GM21737 (cell line): ENCODE measurements around the gene ITPRIPL2.

Experiments used
- ATAC-seq: cut with Tn5 transposase; IDR thresholded peaks from one replicate; pipeline ENCODE4 v1.9.1; 2021; ENCODE audit warnings: mild to moderate bottlenecking, moderate library complexity; ENCODE audit not compliant: unreplicated experiment

Gene ITPRIPL2

DNA sequence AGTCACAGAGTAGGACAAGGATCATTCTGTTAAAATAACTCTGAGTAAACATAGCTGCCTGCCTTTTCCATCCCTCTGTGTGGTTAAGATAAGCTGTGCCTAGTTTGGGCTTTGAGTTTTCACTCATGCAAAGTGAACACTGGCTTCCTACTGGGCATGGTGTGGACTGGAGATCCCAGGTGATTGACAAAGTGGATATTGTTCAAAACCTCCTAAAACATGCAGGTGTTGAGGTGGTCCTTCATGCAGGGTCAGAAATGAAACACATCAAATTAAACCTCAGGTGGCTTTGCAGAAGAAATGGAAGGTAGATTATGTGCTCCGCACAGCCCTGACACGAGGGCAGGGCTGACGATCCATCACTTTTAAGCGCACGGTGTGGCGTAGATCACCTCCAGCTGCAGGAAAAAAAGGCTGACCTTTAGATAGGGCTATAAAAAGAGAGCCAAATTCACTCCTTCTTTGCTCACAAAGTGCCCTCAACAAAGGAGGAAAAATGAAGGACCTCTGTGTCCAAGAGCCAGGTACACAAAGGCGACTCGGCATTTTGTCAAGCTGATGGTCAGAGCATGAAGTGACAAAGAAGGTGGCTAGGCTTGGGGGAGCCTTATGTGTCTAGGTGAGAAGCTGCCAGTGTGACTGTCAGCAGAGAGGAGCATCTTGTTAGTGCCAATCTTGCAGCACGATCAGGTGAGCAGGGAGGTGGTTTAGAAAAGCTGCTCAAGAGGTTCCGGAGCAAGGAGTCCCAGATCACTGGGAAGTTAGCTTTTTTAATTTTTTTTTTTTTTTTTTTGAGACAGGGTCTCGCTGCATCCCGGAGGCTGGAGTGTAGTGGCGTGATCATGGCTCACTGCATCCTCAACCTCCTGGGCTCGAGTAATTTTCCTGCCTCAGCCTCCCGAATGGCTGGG, 19.9 kb upstream of the ITPRIPL2 start:
- ATAC-seq, result no peak

DNA sequence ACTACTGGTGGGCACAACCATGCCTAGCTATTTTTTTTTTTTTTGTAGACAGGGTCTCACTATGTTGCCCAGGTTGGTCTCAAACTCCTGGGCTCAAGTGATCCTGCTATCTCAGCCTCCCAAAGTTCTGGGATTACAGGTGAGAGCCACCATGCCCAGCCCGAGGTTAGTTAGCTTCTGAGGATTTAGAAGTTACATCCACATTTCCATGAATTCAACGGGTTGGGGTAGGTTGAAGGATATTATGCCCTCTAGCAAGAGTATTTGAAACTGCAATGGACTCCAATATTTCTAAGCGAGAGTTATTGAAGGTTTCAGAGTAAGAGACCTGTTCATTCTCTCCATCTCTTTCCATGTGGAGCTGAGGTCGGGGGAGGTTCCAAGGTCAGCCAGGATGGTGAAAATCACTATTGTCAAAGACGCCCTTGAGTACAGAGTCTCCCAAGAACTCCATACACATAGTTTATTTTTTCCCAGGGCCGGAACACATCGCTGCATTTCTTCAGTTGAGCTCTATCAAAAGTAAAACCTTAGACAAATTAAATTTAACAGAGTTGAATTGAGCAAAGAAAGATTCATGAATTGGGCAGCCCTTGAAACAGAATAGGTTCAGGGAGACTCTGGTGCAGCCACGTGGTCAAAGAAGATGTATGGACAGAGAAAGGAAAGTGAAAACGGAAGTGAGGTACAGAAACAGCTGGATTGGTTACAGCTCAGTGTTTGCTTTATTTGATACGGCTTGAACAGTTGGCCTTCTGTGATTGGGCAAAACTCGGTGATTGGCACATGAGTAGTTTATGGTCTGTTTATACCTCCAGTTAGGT, 19.0 kb upstream of the ITPRIPL2 start:
- no peak for ATAC-seq

DNA sequence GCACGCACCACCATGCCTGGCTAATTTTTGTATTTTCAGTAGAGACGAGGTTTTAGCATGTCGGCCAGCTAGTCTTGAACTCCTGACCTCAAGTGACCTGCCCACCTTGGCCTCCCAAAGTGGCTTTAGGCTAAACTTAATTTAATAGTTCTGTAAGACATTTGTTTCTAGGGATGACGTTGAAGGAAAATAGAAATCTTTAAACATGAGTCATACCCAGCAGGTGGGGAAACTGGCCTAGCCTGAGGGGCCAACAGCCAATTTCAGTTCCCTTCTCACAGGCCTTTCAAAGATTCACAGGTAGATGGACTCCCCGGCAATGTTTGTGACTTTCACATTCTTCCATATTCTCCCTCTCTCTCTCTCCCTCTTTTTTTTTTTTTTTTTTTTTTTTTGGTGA, 18.1 kb upstream of the ITPRIPL2 start:
- no peak for ATAC-seq

DNA sequence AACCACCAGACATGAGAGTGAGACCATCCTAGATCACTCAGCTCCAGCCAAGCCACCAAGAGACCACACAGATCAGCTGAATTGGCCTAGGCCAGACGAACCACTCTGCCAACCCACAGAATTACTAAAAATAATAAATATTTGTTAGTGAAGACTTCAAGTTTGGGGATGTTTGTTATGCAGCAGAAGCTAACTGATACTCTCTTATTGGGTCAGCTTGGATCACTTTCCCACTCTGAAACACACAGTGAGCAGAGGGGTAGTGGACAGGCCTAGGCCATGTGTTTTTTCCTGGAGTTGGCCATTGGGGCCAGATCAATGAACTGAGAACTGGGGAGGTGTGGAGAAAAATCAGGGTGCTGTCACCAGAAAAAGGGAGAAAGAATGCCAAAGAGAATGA, 15.6 kb upstream of the ITPRIPL2 start:
- no peak for ATAC-seq

DNA sequence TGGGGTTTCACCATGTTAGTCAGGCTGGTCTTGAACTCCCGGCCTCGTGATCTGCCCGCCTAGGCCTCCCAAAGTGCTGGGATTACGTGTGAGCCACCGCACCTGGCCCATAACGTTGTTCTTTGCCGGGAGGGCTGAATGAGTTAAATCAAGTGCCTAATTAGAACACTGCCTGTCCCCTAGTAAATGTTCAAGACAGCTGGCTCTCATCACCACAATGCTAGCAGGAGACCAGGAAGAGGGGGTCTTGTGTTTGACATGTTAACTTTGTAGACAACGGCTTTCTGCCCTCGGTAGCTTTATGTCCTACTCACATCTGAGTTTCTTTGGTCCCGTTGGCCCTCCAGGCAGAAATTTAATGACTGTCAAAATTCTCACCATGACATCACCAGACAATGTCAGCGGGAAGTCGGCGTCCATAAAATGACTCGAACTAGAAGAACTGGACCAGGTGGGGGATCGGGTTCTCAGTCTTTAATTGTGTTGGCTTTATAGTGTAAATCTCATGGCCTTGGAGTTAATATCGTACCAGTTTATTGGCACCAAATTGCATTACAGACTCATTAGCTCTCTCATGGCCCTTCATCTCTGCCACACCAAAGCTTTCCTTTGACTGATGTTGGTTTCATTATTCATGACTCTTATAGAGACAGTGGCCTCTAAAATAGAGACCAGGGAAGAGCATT, 11.4 kb upstream of the ITPRIPL2 start:
- ATAC-seq, result no peak

DNA sequence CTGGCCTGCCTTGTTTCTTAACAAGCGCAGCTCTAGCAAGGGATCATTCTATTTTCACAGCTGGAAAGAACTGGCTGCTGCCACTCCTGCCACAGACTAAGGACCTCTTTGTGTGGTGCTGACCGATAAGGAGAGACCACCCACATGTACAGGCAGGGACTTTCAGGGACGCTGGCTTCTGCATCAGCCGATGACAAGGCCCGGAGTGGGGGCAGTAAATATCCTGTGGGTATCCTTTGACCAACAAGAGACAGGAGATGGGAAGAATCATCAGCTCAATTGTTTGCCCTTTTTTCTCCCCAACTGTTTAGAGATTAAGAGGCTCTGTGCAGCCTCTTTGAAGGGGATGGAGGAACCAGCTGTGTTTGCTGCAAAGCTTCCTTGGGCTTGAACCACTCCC, 9.2 kb upstream of the ITPRIPL2 start:
- ATAC-seq, result no peak

DNA sequence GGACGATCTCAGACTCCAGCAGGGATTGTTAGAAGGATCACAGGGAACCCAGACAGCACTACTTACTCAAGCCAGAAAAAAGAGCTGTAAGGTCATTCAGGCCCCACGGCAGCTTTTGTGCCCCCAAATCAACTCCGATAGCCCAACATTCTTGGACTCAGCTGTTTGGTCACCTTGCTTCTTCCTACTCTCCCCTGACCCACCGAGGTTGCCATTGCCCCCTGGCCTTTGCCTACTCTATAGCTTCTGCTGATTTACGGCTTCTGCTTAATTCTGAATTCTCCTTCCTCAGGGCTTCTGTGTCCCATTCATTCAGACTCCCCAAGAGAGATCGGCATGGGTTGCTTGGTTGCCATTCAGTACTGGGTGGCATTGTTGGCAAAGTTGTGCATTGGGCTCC, 8.6 kb upstream of the ITPRIPL2 start:
- ATAC-seq, result no peak

DNA sequence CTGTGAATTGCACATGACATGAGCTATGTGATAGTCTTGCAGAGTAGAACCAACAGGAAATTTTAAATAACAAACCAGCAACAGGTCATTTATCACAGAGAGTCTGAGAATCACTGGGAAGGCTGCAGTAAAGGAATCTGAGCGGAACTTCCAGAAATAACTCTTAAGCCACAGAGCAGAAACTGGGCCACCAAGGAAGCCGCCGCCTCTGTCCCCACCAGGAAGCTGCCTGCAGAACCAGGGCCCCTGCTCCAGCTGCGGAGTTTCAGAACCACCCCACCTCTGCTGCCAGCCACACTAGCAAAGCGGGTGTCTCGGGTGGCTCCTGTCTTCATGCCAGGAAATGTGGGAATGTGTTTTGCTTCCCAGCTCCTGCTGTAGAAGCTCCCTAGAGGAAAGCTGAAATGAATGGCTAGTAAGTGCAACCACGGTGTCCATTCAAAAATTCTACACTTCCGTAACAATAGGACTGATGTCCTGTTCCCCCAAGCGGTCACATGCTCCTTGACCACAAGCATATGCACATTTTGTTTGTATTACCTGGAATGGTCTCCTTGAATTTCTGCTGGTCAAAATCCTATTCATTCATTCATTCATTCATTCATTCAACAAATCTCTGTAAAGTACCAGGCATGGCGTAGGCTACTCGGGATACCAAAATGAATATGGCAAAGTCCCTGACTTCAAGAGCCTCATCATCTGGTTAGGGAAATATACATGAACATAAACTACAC, 7.7 kb upstream of the ITPRIPL2 start:
- ATAC-seq, result no peak

DNA sequence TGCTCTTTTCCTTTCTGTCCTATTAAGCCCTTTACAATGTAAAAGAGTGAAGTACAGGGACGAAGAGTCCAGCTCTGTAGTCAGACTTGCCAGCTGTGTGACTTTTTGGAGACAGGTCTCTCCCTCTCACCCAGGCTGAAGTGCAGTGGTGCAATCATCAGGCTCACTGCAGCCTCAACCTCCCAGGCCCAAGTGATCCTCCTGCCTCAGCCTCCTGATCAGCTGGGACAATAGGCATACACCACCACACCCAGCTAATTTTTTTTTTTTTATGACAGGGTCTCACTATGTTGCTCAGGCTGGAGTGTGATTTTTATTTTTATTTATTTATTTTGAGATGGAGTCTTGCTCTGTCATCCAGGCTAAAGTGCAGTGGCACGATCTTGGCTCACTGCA, 7.1 kb upstream of the ITPRIPL2 start:
- no peak for ATAC-seq

DNA sequence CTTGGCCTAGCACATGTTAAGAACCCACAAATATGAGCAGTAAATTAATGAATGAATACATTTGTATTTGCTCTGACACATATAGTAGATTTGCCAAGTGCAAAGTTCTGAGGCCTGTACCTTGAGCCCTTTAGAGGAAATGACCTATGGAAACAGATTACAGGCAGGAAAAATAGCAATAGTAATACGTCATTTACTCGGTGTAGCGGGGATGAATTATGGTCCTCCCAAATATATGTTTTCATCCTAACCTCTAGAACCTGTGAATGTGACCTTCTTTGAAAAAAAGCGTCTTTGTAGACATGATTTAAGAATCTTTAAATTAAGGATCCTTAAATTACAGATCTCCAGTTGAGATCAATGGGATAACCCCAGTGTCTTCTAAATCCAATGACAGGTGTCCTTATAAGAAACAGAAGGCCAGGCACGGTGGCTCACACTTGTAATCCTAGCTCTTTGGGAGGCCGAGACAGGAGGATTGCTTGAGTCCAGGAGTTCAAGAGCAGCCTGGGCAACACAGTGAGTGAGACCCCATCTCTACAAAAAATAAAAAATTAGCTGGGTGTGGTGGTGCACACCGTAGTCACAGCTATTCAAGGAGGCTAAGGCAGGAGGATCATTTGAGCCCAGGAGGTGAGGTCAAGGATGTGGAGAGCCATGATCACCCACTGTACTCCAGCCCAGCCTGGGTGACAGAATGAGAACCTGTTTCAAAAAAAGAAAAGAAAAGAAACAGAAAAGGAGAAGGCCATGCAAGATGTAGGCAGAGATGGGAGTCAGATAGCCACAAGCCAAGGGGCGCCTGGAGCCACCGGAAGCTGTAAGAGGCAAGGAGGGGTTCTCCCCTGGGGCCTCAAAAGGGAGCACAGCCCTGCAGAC, 5.1 kb upstream of the ITPRIPL2 start:
- ATAC-seq, result no peak

DNA sequence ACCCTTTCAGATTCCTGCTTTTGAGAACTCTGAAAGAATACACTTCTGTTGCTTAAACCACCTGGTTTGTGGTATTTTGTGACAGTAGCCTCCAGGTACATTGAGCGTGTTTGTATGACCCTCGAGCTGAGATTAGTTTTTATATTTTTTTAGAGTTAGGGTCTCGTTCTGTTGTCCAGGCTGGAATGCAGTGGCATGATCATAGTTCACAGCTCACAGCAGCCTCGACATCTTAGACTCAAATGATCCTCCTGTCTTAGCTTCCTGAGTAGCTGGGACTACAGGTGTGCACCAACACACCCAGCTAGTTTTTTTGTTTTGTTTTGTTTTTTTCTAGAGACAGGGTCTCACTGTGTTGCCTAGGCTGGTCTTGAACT, 4.5 kb upstream of the ITPRIPL2 start:
- ATAC-seq, result no peak

DNA sequence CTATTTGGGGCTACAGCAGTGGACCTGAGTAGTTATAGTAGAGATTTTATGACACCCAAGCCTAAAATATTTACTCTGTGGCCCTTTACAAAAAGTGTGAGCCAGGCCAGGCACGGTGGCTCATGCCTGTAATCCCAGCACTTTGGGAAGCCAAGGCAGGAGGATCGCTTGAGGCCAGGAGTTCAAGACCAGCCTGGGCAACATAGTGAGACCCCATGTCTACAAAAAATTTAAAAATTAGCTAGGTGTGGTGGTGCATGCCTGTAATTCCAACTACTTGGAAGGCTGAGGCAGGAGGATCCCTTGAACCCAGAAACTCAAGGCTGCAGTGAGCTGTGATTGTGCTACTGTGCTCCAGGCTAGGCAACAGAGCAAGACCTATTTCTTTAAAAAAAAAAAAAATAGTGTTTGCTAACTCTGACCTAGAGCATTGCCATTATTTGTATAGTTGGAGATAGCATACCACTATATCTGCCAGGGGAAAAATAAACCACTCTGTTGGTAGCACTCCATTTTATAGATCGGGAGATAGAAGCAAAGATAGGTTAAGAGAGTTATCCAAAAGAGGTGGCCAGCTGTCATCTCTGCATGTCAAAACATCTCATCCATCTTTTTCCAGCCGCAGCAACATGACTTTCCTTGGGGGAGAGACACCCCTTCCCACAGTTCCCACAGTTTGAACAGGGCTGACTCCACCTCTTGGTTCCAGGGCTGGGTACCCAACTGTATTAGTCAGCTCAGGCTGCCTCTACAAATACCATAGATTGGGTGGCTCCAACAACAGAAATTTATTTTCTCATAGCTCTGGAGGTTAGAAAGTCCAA, 3.0 kb upstream of the ITPRIPL2 start:
- ATAC-seq, result no peak

DNA sequence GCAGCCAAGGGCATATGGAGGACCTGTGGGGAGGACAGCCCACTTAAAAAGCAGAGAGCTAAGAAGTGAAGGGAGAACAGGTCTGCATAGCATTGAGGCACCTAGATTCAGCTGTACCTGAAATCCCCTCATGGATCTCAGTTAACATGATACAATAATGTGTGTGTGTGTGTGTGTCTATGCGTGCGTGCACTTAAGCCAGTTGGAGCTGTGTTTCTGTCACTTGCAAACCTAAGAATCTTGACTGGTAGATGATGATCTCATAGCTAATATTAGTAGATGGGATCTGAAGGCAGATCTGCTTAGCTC, 1.7 kb upstream of the ITPRIPL2 start:
- no peak for ATAC-seq

DNA sequence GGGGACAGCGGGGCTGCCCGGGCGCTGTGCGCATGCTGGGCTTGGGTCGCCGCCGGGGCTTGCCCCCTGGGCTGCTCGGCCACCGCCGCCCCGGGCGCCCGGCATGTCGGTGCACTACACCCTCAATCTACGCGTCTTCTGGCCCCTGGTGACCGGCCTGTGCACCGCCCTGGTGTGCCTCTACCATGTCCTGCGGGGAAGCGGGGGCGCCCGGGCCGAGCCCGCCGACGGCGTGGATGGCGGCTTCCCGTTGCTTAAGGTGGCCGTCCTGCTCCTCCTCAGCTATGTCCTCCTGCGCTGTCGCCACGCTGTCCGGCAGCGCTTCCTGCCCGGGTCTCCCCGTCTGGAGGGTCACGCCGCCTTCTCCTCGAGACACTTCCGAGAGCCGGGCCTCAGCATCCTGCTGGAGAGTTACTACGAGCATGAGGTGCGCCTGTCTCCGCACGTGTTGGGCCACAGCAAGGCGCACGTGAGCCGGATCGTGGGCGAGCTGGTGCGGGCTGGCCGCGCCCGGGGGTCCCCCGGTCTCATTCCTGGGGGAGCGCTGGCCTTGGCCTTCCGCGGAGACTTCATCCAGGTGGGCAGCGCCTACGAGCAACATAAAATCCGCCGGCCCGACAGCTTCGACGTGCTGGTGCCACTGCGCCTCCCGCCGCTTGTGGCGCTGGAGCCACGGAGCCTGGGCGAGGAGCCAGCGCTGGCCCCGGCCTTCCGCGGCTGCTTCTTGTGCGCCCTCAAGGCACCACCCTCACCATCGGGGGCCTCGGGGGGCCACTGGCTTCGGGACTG, 789 bp downstream of the ITPRIPL2 start:
- ATAC-seq, result no peak

DNA sequence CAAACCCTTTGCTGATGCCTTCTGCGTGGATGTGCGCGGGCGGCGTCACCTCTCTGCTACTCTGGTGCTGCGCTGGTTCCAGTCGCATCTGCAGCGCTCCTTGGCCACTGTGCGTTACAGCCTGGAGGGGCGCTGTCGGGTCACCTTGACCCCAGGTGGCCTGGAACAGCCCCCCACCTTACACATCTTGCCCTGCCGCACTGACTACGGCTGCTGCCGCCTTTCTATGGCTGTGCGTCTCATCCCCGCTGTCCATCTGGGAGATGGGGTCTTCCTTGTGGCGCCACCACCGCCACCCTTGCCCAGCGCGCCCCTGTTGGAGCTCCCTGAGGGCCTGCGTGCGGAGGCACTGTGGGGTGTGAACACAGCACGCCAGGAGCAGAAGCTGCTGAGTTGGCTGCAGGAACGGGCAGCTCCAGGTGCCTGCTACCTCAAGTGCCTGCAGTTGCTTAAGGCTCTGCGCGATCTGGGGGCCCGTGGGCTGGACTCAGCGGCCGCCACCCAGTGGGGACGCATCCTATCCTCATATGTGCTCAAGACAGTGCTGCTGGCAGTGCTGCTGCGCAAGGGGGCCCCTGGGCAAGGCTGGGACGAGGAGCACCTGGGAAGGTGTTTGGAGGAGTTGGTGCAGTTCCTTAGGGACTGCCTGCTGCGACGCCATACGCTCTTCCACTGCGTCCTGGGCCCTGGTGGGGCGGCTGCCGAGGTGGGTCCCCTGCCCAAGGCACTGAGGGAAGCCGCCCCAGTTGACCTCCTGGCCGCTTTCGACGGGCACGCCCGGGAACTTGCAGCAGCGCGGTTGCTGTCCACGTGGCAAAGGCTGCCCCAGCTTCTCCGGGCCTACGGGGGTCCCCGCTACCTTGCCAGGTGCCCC, 1.6 kb downstream of the ITPRIPL2 start:
- ATAC-seq, result no peak

DNA sequence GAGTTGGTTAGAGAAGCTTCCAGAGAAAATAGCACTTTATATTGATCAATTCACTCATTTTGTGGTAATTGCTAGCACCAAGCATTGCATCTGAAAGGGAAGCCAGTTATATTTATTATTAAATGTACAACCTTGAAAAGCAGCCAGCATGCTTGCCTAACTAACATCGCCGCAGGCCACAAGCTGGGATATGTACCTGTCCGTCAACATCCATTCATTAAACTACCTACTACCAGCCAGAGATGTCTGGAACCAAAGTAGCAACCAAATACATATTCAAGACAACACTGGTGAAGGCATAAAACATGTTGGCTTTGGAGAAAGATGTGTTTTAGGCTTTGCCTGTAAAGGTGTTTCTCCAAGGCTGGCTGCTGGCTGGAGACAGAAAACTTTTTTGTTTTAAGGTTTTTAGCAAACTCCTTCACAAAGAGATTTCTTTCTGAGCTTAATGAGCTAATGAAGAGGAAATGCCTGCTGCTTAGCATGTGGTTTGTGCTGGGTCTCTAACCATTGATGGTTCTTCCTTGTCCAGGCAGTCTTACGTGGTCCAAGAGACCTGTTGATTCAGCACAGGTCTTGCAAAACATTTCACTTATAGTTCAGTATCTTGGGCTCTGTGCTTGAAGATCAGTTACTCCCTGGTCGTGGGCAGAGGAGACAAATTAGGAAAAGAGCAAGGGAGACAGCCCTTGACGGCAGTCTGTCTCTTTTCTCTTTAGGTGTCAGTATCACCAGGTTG, 3.1 kb downstream of the ITPRIPL2 start:
- ATAC-seq, result no peak

DNA sequence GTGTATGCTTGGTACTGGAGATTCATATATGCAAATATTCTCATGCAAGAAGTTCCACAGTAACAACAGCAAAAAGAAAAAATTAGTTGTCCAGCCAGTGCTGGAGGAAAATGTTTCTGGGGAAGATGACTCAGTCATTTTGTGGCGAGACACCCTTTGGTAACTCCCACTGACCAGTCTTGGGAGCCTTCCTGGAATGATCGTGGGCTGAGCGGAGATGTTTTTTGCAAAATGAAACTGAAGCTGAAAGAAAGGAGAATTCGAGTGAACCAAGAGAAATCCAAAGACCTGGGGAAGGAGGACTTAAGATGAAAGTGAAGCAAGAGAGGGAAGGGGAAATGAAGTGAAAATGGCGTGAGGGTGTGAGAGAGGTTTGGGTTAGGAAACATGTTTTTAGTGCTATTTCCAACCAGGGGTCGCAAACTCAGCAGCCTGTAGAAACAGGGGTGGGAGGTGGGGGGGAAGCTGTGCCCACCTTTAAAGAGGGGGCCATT, 5.2 kb downstream of the ITPRIPL2 start:
- ATAC-seq, result no peak
